Caco-2 (cell line): ENCODE measurements around the gene KCNK3. TPM values are rescaled to one million over a fixed set of nuclear protein-coding genes. Genes with fewer than 3 reads are reported as not detected.

Experiments used
- BruUV-seq: library from RNA; stranded (reverse); fragments of 400-500 nt; replicated peaks from 2 replicates; lab custom pipeline; 2021; lab: Mats Ljungman, UMichigan
- CTCF ChIA-PET: fragments of 300-600 bp; sonication (Branson Sonifier 250); formaldehyde crosslinking; loops from one replicate; lab custom pipeline; 2022; ENCODE audit warnings: antibody characterized with exemption; lab: Charles Lee
- POLR2A ChIA-PET: fragments of 300-600 bp; sonication (Branson Sonifier 250); formaldehyde crosslinking; loops from one replicate; lab custom pipeline; 2022; ENCODE audit warnings: antibody characterized with exemption; lab: Charles Lee
- DNase-seq, 2 experiments: peaks; one replicate each; pipeline versions ENCODE4 v3.0.0 to v3.0.0-alpha.2; 2020 to 2022
- H3K27me3 ChIP-seq: replicated peaks from 2 replicates; pipeline ENCODE4 v1.6.0; 2011; ENCODE audit warnings: low read length; ENCODE audit not compliant: control insufficient read depth, insufficient read depth
- H3K36me3 ChIP-seq: 2 replicates; pipeline ENCODE4 v1.5.1; 2011; ENCODE audit warnings: low read length; ENCODE audit not compliant: control insufficient read depth, insufficient read depth
- H3K4me1 ChIP-seq: fragments of 250-450 bp; sonication (Bioruptor Pico); 2 replicates; pipeline ENCODE4 v1.5.1; 2020; ENCODE audit warnings: mild to moderate bottlenecking
- H3K4me3 ChIP-seq: 2 replicates; pipeline ENCODE4 v1.5.1; 2011; ENCODE audit warnings: low read depth, mild to moderate bottlenecking, control low read depth, low read length
- H3K9me3 ChIP-seq: fragments of 250-450 bp; sonication (Bioruptor Pico); 2 replicates; pipeline ENCODE4 v1.5.1; 2020; ENCODE audit warnings: mild to moderate bottlenecking, moderate library complexity
- H3K27ac Mint-ChIP-seq: one replicate; pipeline ENCODE4 v1.8.0; 2022; ENCODE audit warnings: mixed read lengths; ENCODE audit not compliant: unreplicated experiment
- H3K27me3 Mint-ChIP-seq: one replicate; pipeline ENCODE4 v1.8.0; 2022; ENCODE audit warnings: mixed read lengths; ENCODE audit not compliant: insufficient read depth, unreplicated experiment
- H3K36me3 Mint-ChIP-seq: one replicate; pipeline ENCODE4 v1.8.0; 2022; ENCODE audit warnings: mild to moderate bottlenecking, mixed read lengths; ENCODE audit not compliant: insufficient read depth, unreplicated experiment
- H3K4me1 Mint-ChIP-seq: one replicate; pipeline ENCODE4 v1.8.0; 2022; ENCODE audit warnings: low read depth, mixed read lengths; ENCODE audit not compliant: unreplicated experiment
- H3K4me3 Mint-ChIP-seq: one replicate; pipeline ENCODE4 v1.8.0; 2022; ENCODE audit warnings: mild to moderate bottlenecking, moderate library complexity, mixed read lengths; ENCODE audit not compliant: unreplicated experiment
- H3K9me3 Mint-ChIP-seq: one replicate; pipeline ENCODE4 v1.8.0; 2022; ENCODE audit warnings: mixed read lengths; ENCODE audit not compliant: unreplicated experiment
- intact Hi-C: fragments of 100-400 bp; cut with micrococcal nuclease; formaldehyde crosslinking; loops from one replicate; pipeline ENCODE4 v1.10.0; 2022; ENCODE audit not compliant: unreplicated experiment
- total RNA-seq: library from RNA; stranded (reverse); gene quantifications from 2 replicates; pipeline ENCODE4 v1.2.3, GENCODE V29; 2022
- TF ChIP-seq, protein P1 (sequence below), 2 experiments: fragments of 200-600 bp in 1 of 2; IDR thresholded peaks; 1 replicate in 1 of 2; 2 replicates in 1 of 2; pipeline versions ENCODE4 v1.5.1 to v1.8.0; 2011 to 2022; ENCODE audit warnings: antibody characterized with exemption in 1 of 2, control low read depth in 1 of 2, inconsistent platforms in 1 of 2, low read depth in 1 of 2, low read length in 1 of 2, mild to moderate bottlenecking in 1 of 2, moderate library complexity in 1 of 2; ENCODE audit not compliant: insufficient read depth in 1 of 2, severe bottlenecking in 1 of 2, unreplicated experiment in 1 of 2

KCNK3 gene
- total RNA-seq, 1 experiment from 2014 or later = 0.36 TPM

DNA sequence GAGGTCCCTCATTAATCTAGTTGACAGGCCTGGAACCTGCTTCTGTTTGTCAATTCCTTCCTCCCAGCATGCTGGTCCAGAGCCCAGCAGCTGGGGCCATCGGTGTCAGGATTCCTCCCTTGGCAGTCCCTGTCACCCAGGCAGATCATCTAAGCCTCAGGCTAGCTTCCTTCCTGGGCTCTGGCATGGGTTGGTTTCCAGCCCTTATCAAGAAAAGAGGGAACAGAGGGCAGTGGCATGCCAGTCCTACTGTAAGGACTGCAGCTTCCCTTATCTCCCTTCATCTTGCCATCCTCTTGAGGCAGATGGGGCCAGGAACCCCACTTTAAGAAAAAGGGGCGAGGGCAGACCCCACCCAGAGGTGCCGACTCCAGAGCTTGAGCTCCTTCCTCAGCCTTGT is 10.9 kb upstream of the KCNK3 start:
- POLR2A ChIA-PET = interaction anchor here (0.5 kb wide), 1 partner anchor 12 kb away, joined by 3 read pairs; no protein-coding TSS in a partner anchor
- BruUV-seq = no TSS peak
- no peak overlapping the region for H3K4me3 ChIP-seq
- Mint-ChIP-seq H3K36me3 (no peaks in the 10 kb centered on the region), H3K27ac (no peak overlapping the region), H3K4me3 (no peak overlapping the region), H3K27me3 (peaks cover 14% of the 10 kb centered on the region), H3K9me3 (no peaks in the 10 kb centered on the region), H3K4me1 (peaks cover 8% of the 10 kb centered on the region)
- intact Hi-C loops = no loop called here
- no peaks in the 10 kb centered on the region for H3K4me1 ChIP-seq
- H3K36me3 ChIP-seq = no peaks in the 10 kb centered on the region
- CTCF ChIA-PET = no interaction called here
- no peaks in the 10 kb centered on the region for H3K27me3 ChIP-seq
- H3K9me3 ChIP-seq = no peaks in the 10 kb centered on the region
- TF ChIP-seq, protein P1, sequence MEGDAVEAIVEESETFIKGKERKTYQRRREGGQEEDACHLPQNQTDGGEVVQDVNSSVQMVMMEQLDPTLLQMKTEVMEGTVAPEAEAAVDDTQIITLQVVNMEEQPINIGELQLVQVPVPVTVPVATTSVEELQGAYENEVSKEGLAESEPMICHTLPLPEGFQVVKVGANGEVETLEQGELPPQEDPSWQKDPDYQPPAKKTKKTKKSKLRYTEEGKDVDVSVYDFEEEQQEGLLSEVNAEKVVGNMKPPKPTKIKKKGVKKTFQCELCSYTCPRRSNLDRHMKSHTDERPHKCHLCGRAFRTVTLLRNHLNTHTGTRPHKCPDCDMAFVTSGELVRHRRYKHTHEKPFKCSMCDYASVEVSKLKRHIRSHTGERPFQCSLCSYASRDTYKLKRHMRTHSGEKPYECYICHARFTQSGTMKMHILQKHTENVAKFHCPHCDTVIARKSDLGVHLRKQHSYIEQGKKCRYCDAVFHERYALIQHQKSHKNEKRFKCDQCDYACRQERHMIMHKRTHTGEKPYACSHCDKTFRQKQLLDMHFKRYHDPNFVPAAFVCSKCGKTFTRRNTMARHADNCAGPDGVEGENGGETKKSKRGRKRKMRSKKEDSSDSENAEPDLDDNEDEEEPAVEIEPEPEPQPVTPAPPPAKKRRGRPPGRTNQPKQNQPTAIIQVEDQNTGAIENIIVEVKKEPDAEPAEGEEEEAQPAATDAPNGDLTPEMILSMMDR (IDR thresholded peaks at IDR 0.05; ENCODE audit: insufficient read depth in 1 of 2, low read depth in 1 of 2, low read length in 1 of 2, severe bottlenecking in 1 of 2, unreplicated experiment in 1 of 2) = no peak
- DNase-seq = no peak

DNA sequence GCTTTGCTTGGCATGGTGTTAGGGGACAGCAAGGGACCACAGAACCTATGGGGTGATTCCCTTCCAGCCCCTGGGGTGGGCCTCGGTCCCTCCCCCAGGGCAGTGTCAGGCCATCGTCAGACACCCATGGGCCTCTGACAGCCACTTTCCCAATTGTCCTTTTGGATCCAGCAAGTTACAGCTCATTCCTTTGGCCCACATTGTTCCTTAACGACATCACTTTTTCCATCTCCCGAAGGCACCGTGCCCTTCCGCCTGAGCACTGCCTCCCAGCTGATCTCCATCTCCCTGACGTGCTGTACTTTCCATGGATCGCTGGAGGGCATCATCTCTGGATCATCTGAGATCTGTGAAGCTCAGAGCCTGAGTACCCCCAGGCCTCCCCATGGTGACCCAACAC is 10.4 kb upstream of the KCNK3 start:
- intact Hi-C loops = no loop called here
- Mint-ChIP-seq H3K4me3 (no peak overlapping the region), H3K27me3 (peaks cover 14% of the 10 kb centered on the region), H3K4me1 (peaks cover 13% of the 10 kb centered on the region), H3K9me3 (no peaks in the 10 kb centered on the region), H3K27ac (no peak overlapping the region), H3K36me3 (no peaks in the 10 kb centered on the region)
- ChIA-PET CTCF (no interaction called here), POLR2A (no interaction called here)
- H3K4me1 ChIP-seq = 0 out of 2 replicates have a peak, but pooled peaks cover under 1% of the 10 kb centered on the region
- DNase-seq = peak in 1 of 2 experiments; percentile 31
- H3K27me3 ChIP-seq = no peaks in the 10 kb centered on the region
- no peaks in the 10 kb centered on the region for H3K36me3 ChIP-seq
- H3K9me3 ChIP-seq = no peaks in the 10 kb centered on the region
- no TSS peak for BruUV-seq
- H3K4me3 ChIP-seq = no peak overlapping the region
- TF ChIP-seq, protein P1 (IDR thresholded peaks at IDR 0.05; ENCODE audit: insufficient read depth in 1 of 2, low read depth in 1 of 2, low read length in 1 of 2, severe bottlenecking in 1 of 2, unreplicated experiment in 1 of 2) = no peak

DNA sequence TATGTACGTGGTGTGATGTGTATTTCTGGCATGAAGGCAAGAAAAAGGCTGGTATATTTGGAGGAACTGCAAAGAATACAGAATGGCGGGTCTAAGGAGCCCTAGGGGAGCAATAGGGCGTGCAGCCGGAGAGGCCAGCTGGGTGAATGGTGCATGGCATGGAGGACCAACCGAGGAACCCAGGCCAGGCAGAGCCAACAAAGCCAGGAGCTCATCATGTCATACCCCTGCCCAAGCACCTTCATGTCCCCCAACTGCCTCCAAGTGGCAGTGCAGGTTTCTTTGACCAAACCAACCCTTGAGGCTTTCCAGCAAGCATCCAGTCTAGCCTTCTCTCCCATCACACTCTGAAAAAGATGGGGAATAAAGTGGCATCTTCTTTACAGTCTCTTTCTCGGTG is 8.9 kb upstream of the KCNK3 start:
- Mint-ChIP-seq H3K36me3 (no peaks in the 10 kb centered on the region), H3K9me3 (no peaks in the 10 kb centered on the region), H3K4me1 (peaks cover 25% of the 10 kb centered on the region), H3K27me3 (peaks cover 14% of the 10 kb centered on the region), H3K4me3 (no peak overlapping the region), H3K27ac (no peak overlapping the region)
- POLR2A ChIA-PET = no interaction called here
- no TSS peak for BruUV-seq
- Histone ChIP-seq H3K9me3 (no peaks in the 10 kb centered on the region), H3K36me3 (no peaks in the 10 kb centered on the region), H3K4me3 (no peak overlapping the region), H3K27me3 (no peaks in the 10 kb centered on the region), H3K4me1 (peaks cover 15% of the 10 kb centered on the region; the same call in 1 of the 2 replicates)
- intact Hi-C loops = no loop called here
- TF ChIP-seq, protein P1 (IDR thresholded peaks at IDR 0.05; ENCODE audit: insufficient read depth in 1 of 2, low read depth in 1 of 2, low read length in 1 of 2, severe bottlenecking in 1 of 2, unreplicated experiment in 1 of 2) = peak in 1 of 2 experiments; percentile 2
- CTCF ChIA-PET = interaction anchor here (0.5 kb wide), 1 partner anchor 20 kb away, joined by 3 read pairs; no protein-coding TSS in a partner anchor
- DNase-seq = peak in 1 of 2 experiments; percentile 14
